HL-60/S4 (cell line): ENCODE results near the gene COA3.

ENCODE experiments used
- in situ Hi-C: fragments of 300-500 bp; cut with MboI; formaldehyde crosslinking; loops from 2 replicates; pipeline ENCODE4 v1.14.3; 2022; ENCODE audit warnings: low sequenced_read_pairs

Gene COA3

GRCh38 chr17:42819939-42820535 lies 21.5 kb upstream of the COA3 start:
- in situ Hi-C loops: no loop called here

GRCh38 chr17:42818379-42818778 lies 19.9 kb upstream of the COA3 start:
- in situ Hi-C loops: no loop called here

GRCh38 chr17:42817866-42818265 lies 19.4 kb upstream of the COA3 start:
- in situ Hi-C loops: no loop called here

- in situ Hi-C loops: no loop called here
Observed at GRCh38 chr17:42814633-42815399, 16.3 kb upstream of the COA3 start.

- in situ Hi-C loops: no loop called here
Observed at GRCh38 chr17:42809250-42809649, 10.7 kb upstream of the COA3 start.

GRCh38 chr17:42806249-42806648 lies 7.7 kb upstream of the COA3 start:
- in situ Hi-C loops: no loop called here

GRCh38 chr17:42804918-42805367 lies 6.4 kb upstream of the COA3 start:
- in situ Hi-C loops: no loop called here

- in situ Hi-C loops: no loop called here
Observed at GRCh38 chr17:42803074-42803883, 4.8 kb upstream of the COA3 start.

- in situ Hi-C loops: no loop called here
Observed at GRCh38 chr17:42798011-42798382, 507 bp downstream of the COA3 start.

- in situ Hi-C loops: no loop called here
Observed at GRCh38 chr17:42797067-42798007, 1.2 kb downstream of the COA3 start.

GRCh38 chr17:42796066-42796758 lies 2.3 kb downstream of the COA3 start:
- in situ Hi-C loops: no loop called here

GRCh38 chr17:42795465-42795864 lies 3.0 kb downstream of the COA3 start:
- in situ Hi-C loops: no loop called here

GRCh38 chr17:42795061-42795460 lies 3.4 kb downstream of the COA3 start:
- in situ Hi-C loops: no loop called here

- in situ Hi-C loops: no loop called here
Observed at GRCh38 chr17:42792545-42792944, 6.0 kb downstream of the COA3 start.

GRCh38 chr17:42791948-42792347 lies 6.6 kb downstream of the COA3 start:
- in situ Hi-C loops: no loop called here

GRCh38 chr17:42787266-42787665 lies 11.2 kb downstream of the COA3 start:
- in situ Hi-C loops: no loop called here

GRCh38 chr17:42784811-42785592 lies 13.5 kb downstream of the COA3 start:
- in situ Hi-C loops: no loop called here

GRCh38 chr17:42784409-42784808 lies 14.1 kb downstream of the COA3 start:
- in situ Hi-C loops: no loop called here

- in situ Hi-C loops: no loop called here
Observed at GRCh38 chr17:42783791-42784138, 14.7 kb downstream of the COA3 start.
